Thoracic aorta (tissue), 2 donors: Measurements from ENCODE around the gene UTP14A. TPM values are rescaled to one million over a fixed set of nuclear protein-coding genes. Genes with fewer than 3 reads are reported as not detected.

ENCODE experiments used
- ATAC-seq: fragments of 150-250 bp; one replicate; pipeline ENCODE4 v1.8.0; 2017; ENCODE audit warnings: low read depth; ENCODE audit not compliant: insufficient number of reproducible peaks, low FRiP score
- DNase-seq: peaks from one replicate; pipeline ENCODE4 v3.0.0-alpha.2; 2020; ENCODE audit warnings: low spot score
- H3K27ac ChIP-seq, 2 donors: fragments of 200-600 bp; sonication (generic); 1 replicate in 1 of 2; 2 replicates in 1 of 2; pipeline ENCODE4 v1.5.1; 2016; ENCODE audit warnings: mild to moderate bottlenecking in 2 of 2, moderate library complexity in 2 of 2
- H3K27me3 ChIP-seq: fragments of 200-600 bp; sonication (generic); replicated peaks from 2 replicates; pipeline ENCODE4 v1.6.0; 2016; ENCODE audit warnings: mild to moderate bottlenecking; ENCODE audit not compliant: insufficient read depth
- H3K36me3 ChIP-seq: fragments of 200-600 bp; sonication (generic); one replicate; pipeline ENCODE4 v1.5.1; 2016
- H3K4me1 ChIP-seq, 2 donors: fragments of 200-600 bp; sonication (generic); 1 replicate in 1 of 2; 2 replicates in 1 of 2; pipeline versions ENCODE4 v1.5.1 to v1.6.0; 2016; ENCODE audit warnings: low read depth in 2 of 2, mild to moderate bottlenecking in 1 of 2; ENCODE audit not compliant: control insufficient read depth in 1 of 2
- H3K4me3 ChIP-seq: fragments of 200-600 bp; sonication (generic); 2 replicates; pipeline ENCODE4 v1.5.1; 2016; ENCODE audit warnings: mild to moderate bottlenecking
- H3K9me3 ChIP-seq: fragments of 200-600 bp; sonication (generic); 2 replicates; pipeline ENCODE4 v1.5.1; 2016
- CTCF ChIP-seq: fragments of 200-600 bp; sonication (generic); IDR thresholded peaks from one replicate; pipeline ENCODE4 v1.5.1; 2019; ENCODE audit warnings: antibody characterized with exemption
- total RNA-seq, 2 donors: library from RNA; depleted of rRNA; stranded (reverse); fragments of >200 nt; gene quantifications; one replicate each; pipeline versions ENCODE4 v1.1.0 to v1.2.3, GENCODE V29; 2016

The UTP14A gene
- total RNA-seq, 2 donors from 2014 or later: 8.8 to 19.1 TPM

GRCh38 chrX:129956145-129956544 is 50.2 kb downstream of the UTP14A start:
- Histone ChIP-seq H3K27ac (no peak overlapping the region), H3K9me3 (no peaks in the 10 kb centered on the region), H3K27me3 (no peaks in the 10 kb centered on the region), H3K4me1 (no peaks in the 10 kb centered on the region), H3K4me3 (no peak overlapping the region), H3K36me3 (no peaks in the 10 kb centered on the region)
- no peak for TF ChIP-seq CTCF
- DNase-seq: no peak
- no peak for ATAC-seq

GRCh38 chrX:129956765-129957164 is 50.8 kb downstream of the UTP14A start:
- TF ChIP-seq CTCF: no peak
- no peak for ATAC-seq
- no peak overlapping the region for H3K27ac ChIP-seq

DNA sequence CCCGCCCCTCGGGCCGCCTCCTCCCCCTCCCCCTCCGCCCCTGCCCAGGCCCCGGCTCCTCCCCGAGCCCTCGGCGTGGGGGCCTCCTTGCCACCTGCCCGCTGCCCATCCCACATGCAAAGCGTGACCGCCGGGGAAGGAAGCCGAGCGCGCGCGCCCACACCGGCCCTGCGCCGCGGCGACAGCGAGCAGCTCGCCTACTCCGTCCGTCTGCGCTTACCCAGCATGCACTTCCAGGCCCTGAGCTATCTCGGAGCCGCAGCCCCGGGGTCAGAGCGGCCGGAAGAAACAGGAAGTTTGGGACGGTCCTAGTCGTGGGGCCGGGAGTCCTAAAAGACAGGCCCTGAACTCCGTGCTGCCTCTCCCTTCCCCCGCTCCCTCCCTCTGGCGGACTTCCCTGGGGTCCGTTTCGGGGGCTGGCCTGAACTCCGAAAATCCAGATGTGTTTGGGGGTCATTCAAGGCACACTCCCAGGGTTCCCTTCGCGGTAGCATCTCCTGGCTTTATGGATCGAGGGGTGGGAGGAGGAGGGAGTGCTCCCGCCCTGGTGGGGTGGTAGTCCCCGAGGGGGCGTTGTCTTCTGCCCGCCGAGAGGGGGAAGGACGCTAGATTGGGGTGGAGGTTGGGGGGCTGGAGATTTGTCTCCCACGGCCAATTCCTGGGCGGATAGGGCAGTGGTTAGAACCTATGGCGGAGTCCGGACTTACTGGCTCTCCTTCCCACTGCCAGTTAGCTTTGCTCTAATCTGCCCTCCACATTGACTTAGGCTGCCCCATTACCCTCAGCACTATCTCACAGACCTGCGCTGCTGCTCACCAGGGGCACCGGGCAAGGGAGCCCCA is 51.5 kb downstream of the UTP14A start:
- no peak for TF ChIP-seq CTCF
- peak overlapping the region; percentile 69 for H3K4me3 ChIP-seq
- peak overlapping the region in 1 of 2 donors; percentile 41 for H3K27ac ChIP-seq
- no peaks in the 10 kb centered on the region for H3K4me1 ChIP-seq
- no peaks in the 10 kb centered on the region for H3K36me3 ChIP-seq
- ATAC-seq: peak; percentile 61
- no peak for DNase-seq
- no peaks in the 10 kb centered on the region for H3K9me3 ChIP-seq
- H3K27me3 ChIP-seq: no peaks in the 10 kb centered on the region

More at GRCh38 chrX:129956765-129957164, 50.8 kb downstream of the UTP14A start:
- no peak for DNase-seq
- H3K4me3 ChIP-seq: peak overlapping the region; percentile 69
- no peaks in the 10 kb centered on the region for H3K36me3 ChIP-seq
- no peaks in the 10 kb centered on the region for H3K9me3 ChIP-seq
- H3K4me1 ChIP-seq: no peaks in the 10 kb centered on the region
- no peaks in the 10 kb centered on the region for H3K27me3 ChIP-seq

DNA sequence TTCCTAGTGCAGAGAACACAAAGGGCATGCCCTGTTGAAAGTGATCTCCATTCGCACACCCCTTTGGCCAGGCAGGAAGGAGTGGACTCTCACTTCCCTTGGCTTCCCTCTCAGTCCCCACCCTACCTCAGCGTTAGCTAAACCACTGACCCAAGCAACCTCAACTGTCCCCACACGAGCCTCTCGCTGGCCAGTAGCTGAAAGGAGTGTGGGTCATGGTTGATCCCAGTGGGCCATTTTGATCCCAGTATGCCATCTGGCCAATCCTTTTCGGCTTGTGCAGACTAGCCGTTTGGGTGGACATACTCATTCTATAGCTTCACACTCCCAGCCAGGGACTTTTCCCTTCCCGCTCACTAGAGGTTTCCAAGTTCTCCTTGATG is 52.1 kb downstream of the UTP14A start:
- TF ChIP-seq CTCF: no peak
- H3K9me3 ChIP-seq: no peaks in the 10 kb centered on the region
- no peaks in the 10 kb centered on the region for H3K36me3 ChIP-seq
- no peaks in the 10 kb centered on the region for H3K27me3 ChIP-seq
- no peak overlapping the region for H3K27ac ChIP-seq
- no peak overlapping the region for H3K4me3 ChIP-seq
- DNase-seq (no peak), ATAC-seq (no peak)
- H3K4me1 ChIP-seq: no peaks in the 10 kb centered on the region

- Histone ChIP-seq H3K27ac (no peak overlapping the region), H3K27me3 (no peaks in the 10 kb centered on the region), H3K4me1 (no peaks in the 10 kb centered on the region), H3K4me3 (no peak overlapping the region), H3K9me3 (no peaks in the 10 kb centered on the region), H3K36me3 (no peaks in the 10 kb centered on the region)
- DNase-seq: no peak
- no peak for ATAC-seq
- no peak for TF ChIP-seq CTCF
Measured at GRCh38 chrX:129958814-129959492, 53.0 kb downstream of the UTP14A start.
